WERI-Rb-1 (cell line): ENCODE results near the gene ACTN1.

ENCODE experiments used
- DNase-seq: peaks from one replicate; pipeline ENCODE4 v3.0.0-alpha.2; 2020
- H3K27ac ChIP-seq: fragments of 250-450 bp; sonication (Bioruptor Pico); 2 replicates; pipeline ENCODE4 v1.5.1; 2020; ENCODE audit warnings: mild to moderate bottlenecking, moderate library complexity
- H3K27me3 ChIP-seq: fragments of 250-450 bp; sonication (Bioruptor Pico); 2 replicates; pipeline ENCODE4 v1.5.1; 2021; ENCODE audit warnings: mild to moderate bottlenecking, low read depth, moderate library complexity; ENCODE audit not compliant: insufficient read depth, severe bottlenecking
- H3K36me3 ChIP-seq: fragments of 250-450 bp; sonication (Bioruptor Pico); 2 replicates; pipeline ENCODE4 v1.5.1; 2020; ENCODE audit warnings: mild to moderate bottlenecking, moderate library complexity
- H3K4me3 ChIP-seq: 2 replicates; pipeline ENCODE4 v1.5.1; 2011; ENCODE audit warnings: low read depth, mild to moderate bottlenecking, control low read depth, low read length
- H3K9me3 ChIP-seq: fragments of 250-450 bp; sonication (Bioruptor Pico); 2 replicates; pipeline ENCODE4 v1.5.1; 2021; ENCODE audit warnings: mild to moderate bottlenecking, moderate library complexity; ENCODE audit not compliant: severe bottlenecking
- CTCF ChIP-seq: IDR thresholded peaks from 2 replicates; pipeline ENCODE4 v1.5.1; 2011; ENCODE audit warnings: low read depth, mild to moderate bottlenecking, control low read depth, inconsistent platforms, low read length

ACTN1 gene

GRCh38 chr14:68866991-68867533, 112.0 kb downstream of the ACTN1 start:
- no peak overlapping the region for H3K4me3 ChIP-seq
- no peak for TF ChIP-seq CTCF
- no peaks in the 10 kb centered on the region for H3K36me3 ChIP-seq
- DNase-seq, result no peak
- no peaks in the 10 kb centered on the region for H3K27me3 ChIP-seq
- no peak overlapping the region for H3K27ac ChIP-seq
- no peaks in the 10 kb centered on the region for H3K9me3 ChIP-seq

- Histone ChIP-seq H3K36me3 (no peaks in the 10 kb centered on the region), H3K27me3 (no peaks in the 10 kb centered on the region)
- TF ChIP-seq CTCF, result no peak
Measured at GRCh38 chr14:68865542-68865941, 113.6 kb downstream of the ACTN1 start.

GRCh38 chr14:68864361-68864750, 114.7 kb downstream of the ACTN1 start:
- no peaks in the 10 kb centered on the region for H3K36me3 ChIP-seq
- no peak overlapping the region for H3K27ac ChIP-seq
- no peak overlapping the region for H3K4me3 ChIP-seq
- no peak for DNase-seq
- no peak for TF ChIP-seq CTCF
- H3K9me3 ChIP-seq, result no peaks in the 10 kb centered on the region
- H3K27me3 ChIP-seq, result no peaks in the 10 kb centered on the region

More at GRCh38 chr14:68865542-68865941, 113.6 kb downstream of the ACTN1 start:
- no peak overlapping the region for H3K4me3 ChIP-seq
- H3K9me3 ChIP-seq, result no peaks in the 10 kb centered on the region
- H3K27ac ChIP-seq, result no peak overlapping the region
- no peak for DNase-seq

GRCh38 chr14:68863610-68864360, 115.3 kb downstream of the ACTN1 start:
- Histone ChIP-seq H3K27me3 (no peaks in the 10 kb centered on the region), H3K36me3 (no peaks in the 10 kb centered on the region), H3K9me3 (no peaks in the 10 kb centered on the region), H3K4me3 (no peak overlapping the region), H3K27ac (no peak overlapping the region)
- DNase-seq, result no peak
- TF ChIP-seq CTCF, result no peak

- peak; percentile 79 for TF ChIP-seq CTCF
- Histone ChIP-seq H3K27ac (no peak overlapping the region), H3K9me3 (no peaks in the 10 kb centered on the region), H3K4me3 (no peak overlapping the region), H3K27me3 (no peaks in the 10 kb centered on the region), H3K36me3 (no peaks in the 10 kb centered on the region)
- peak; percentile 81 for DNase-seq
Measured at GRCh38 chr14:68862954-68863594, 116.0 kb downstream of the ACTN1 start.
